HCT116 (cell line): ENCODE measurements around the gene SERTM1. TPM values are rescaled to one million over a fixed set of nuclear protein-coding genes. Genes with fewer than 3 reads are reported as not detected.

Source experiments
- ATAC-seq: fragments of 200-7000 bp; cut with Tn5 transposase; 2 replicates; pipeline ENCODE4 v1.9.1; 2020; ENCODE audit warnings: mild to moderate bottlenecking, moderate library complexity
- BruUV-seq: library from RNA; stranded (reverse); fragments of 400-500 nt; replicated peaks from 2 replicates; lab custom pipeline; 2021; lab: Mats Ljungman, UMichigan
- CTCF ChIA-PET: fragments of 300-600 bp; sonication (Branson Sonifier 250); formaldehyde crosslinking; loops from one replicate; lab custom pipeline; 2021; ENCODE audit warnings: antibody characterized with exemption; lab: Charles Lee
- POLR2A ChIA-PET: fragments of 300-600, 350-600 bp; sonication (Branson Sonifier 250); formaldehyde crosslinking; loops from one replicate; lab custom pipeline; 2021; ENCODE audit warnings: antibody characterized with exemption; lab: Charles Lee
- RAD21 ChIA-PET, 2 experiments: fragments of 300-600 bp; sonication (Branson Sonifier 250); formaldehyde crosslinking; loops; one replicate each; lab custom pipeline; 2023; ENCODE audit warnings: low total read pairs in 2 of 2; ENCODE audit not compliant: uncharacterized antibody in 2 of 2, unreplicated experiment in 2 of 2, low non-redundant PET in 1 of 2; lab: Charles Lee
- DNase-seq: peaks from one replicate; pipeline ENCODE4 v3.0.0-alpha.2; 2010; ENCODE audit warnings: low read depth, low spot score
- H2AFZ ChIP-seq: fragments of 200-600 bp; shearing (Covaris generic), sonication (generic); 2 replicates; pipeline ENCODE4 v1.6.1; 2017; ENCODE audit warnings: low read depth, mixed run types, mixed read lengths, antibody characterized with exemption, low read length; ENCODE audit not compliant: poor library complexity, severe bottlenecking
- H3K27ac ChIP-seq: 2 replicates; pipeline ENCODE4 v1.5.1; 2012; ENCODE audit warnings: low read depth, low read length
- H3K27me3 ChIP-seq: fragments of 200-600 bp; sonication (generic); 2 replicates; pipeline ENCODE4 v1.6.1; 2016; ENCODE audit warnings: mixed run types, low read length, mixed read lengths; ENCODE audit not compliant: insufficient read depth
- H3K36me3 ChIP-seq, 2 experiments: fragments of 200-500 bp in 1 of 2; fragments of 200-600 bp in 1 of 2; sonication (Bioruptor generic) in 1 of 2; sonication (generic) in 1 of 2; 2 replicates each; pipeline versions ENCODE4 v1.5.1 to v1.6.1; 2014 to 2016; ENCODE audit warnings: low read length in 2 of 2, inconsistent platforms in 1 of 2, mixed read lengths in 1 of 2, mixed run types in 1 of 2; ENCODE audit not compliant: insufficient read depth in 2 of 2, control insufficient read depth in 1 of 2
- H3K4me1 ChIP-seq, 2 experiments: fragments of 200-600 bp in 1 of 2; sonication (generic) in 1 of 2; 2 replicates each; pipeline versions ENCODE4 v1.5.1 to v1.6.1; 2012 to 2017; ENCODE audit warnings: low read length in 2 of 2, inconsistent platforms in 1 of 2, mild to moderate bottlenecking in 1 of 2, mixed read lengths in 1 of 2, mixed run types in 1 of 2, moderate library complexity in 1 of 2; ENCODE audit not compliant: insufficient read depth in 2 of 2, control insufficient read depth in 1 of 2
- H3K4me2 ChIP-seq: fragments of 200-600 bp; sonication (generic); 2 replicates; pipeline ENCODE4 v1.6.1; 2017; ENCODE audit warnings: mixed run types, low read length, mixed read lengths
- H3K4me3 ChIP-seq, 2 experiments: fragments of 200-600 bp in 1 of 2; sonication (generic) in 1 of 2; replicated peaks in 1 of 2; 2 replicates each; pipeline ENCODE4 v1.5.1; 2011 to 2016; ENCODE audit warnings: low read length in 2 of 2, control low read depth in 1 of 2, low read depth in 1 of 2, mild to moderate bottlenecking in 1 of 2, mixed read lengths in 1 of 2, mixed run types in 1 of 2
- H3K79me2 ChIP-seq: fragments of 200-600 bp; sonication (generic); 2 replicates; pipeline ENCODE4 v1.6.1; 2017; ENCODE audit warnings: mild to moderate bottlenecking, mixed run types, low read length, moderate library complexity, mixed read lengths; ENCODE audit not compliant: insufficient read depth
- H3K9ac ChIP-seq: fragments of 200-600 bp; sonication (generic); 2 replicates; pipeline ENCODE4 v1.6.1; 2016; ENCODE audit warnings: low read length, mixed read lengths
- H3K9me2 ChIP-seq: fragments of 200-600 bp; sonication (generic), shearing (Covaris generic); 2 replicates; pipeline ENCODE4 v1.6.1; 2017; ENCODE audit warnings: mixed run types, mild to moderate bottlenecking, moderate library complexity; ENCODE audit not compliant: insufficient read depth
- H3K9me3 ChIP-seq, 2 experiments: fragments of 200-500 bp in 1 of 2; fragments of 200-600 bp in 1 of 2; sonication (Bioruptor generic) in 1 of 2; sonication (generic) in 1 of 2; 2 replicates each; pipeline ENCODE4 v1.6.1; 2014 to 2017; ENCODE audit warnings: low read length in 2 of 2, mixed read lengths in 2 of 2, inconsistent platforms in 1 of 2, low read depth in 1 of 2, mild to moderate bottlenecking in 1 of 2, mixed run types in 1 of 2, moderate library complexity in 1 of 2; ENCODE audit not compliant: control insufficient read depth in 1 of 2, insufficient read depth in 1 of 2
- H4K20me1 ChIP-seq: fragments of 200-600 bp; sonication (generic), shearing (Covaris generic); 2 replicates; pipeline ENCODE4 v1.6.1; 2017; ENCODE audit warnings: mixed run types, mild to moderate bottlenecking, moderate library complexity; ENCODE audit not compliant: insufficient read depth
- CTCF ChIP-seq, 3 experiments: fragments of 200-600 bp in 1 of 3; sonication (generic) in 1 of 3; IDR thresholded peaks in 2 of 3; conservative IDR thresholded peaks in 1 of 3; 2 replicates each; pipeline ENCODE4 v1.5.1; 2012 to 2017; ENCODE audit warnings: low read depth in 2 of 3, low read length in 2 of 3, antibody characterized with exemption in 1 of 3, borderline replicate concordance in 1 of 3, control low read depth in 1 of 3, mild to moderate bottlenecking in 1 of 3, mixed read lengths in 1 of 3, mixed run types in 1 of 3, moderate library complexity in 1 of 3; ENCODE audit not compliant: insufficient read depth in 1 of 3
- ELF1 ChIP-seq: IDR thresholded peaks from 2 replicates; pipeline ENCODE4 v1.6.1; 2012; ENCODE audit warnings: low read depth, borderline replicate concordance
- EZH2 ChIP-seq: fragments of 200-600 bp; sonication (generic); IDR thresholded peaks from 2 replicates; pipeline ENCODE4 v1.6.1; 2017; ENCODE audit warnings: antibody characterized with exemption, mixed run types
- JUND ChIP-seq: IDR thresholded peaks from 2 replicates; pipeline ENCODE4 v1.6.1; 2012
- POLR2A ChIP-seq: IDR thresholded peaks from 2 replicates; pipeline ENCODE4 v1.7.0; 2011; ENCODE audit warnings: borderline replicate concordance; ENCODE audit not compliant: insufficient read depth, insufficient read length; ENCODE audit errors: extremely low read depth
- POLR2AphosphoS5 ChIP-seq: IDR thresholded peaks from 2 replicates; pipeline ENCODE4 v1.6.1; 2011; ENCODE audit warnings: mild to moderate bottlenecking, low read depth, low read length, moderate library complexity
- RAD21 ChIP-seq: IDR thresholded peaks from 2 replicates; pipeline ENCODE4 v1.6.1; 2012; ENCODE audit warnings: low read depth, mild to moderate bottlenecking
- REST ChIP-seq: IDR thresholded peaks from 2 replicates; pipeline ENCODE4 v1.6.1; 2012; ENCODE audit warnings: low read depth
- ZFX ChIP-seq: fragments of 450-650 bp; IDR thresholded peaks from 2 replicates; pipeline ENCODE4 v1.6.1; 2017
- intact Hi-C: fragments of 100-400 bp; cut with micrococcal nuclease; formaldehyde crosslinking; loops from 2 replicates; pipeline ENCODE4 v1.10.0; 2022
- total RNA-seq: library from RNA; stranded (reverse); gene quantifications from one replicate; pipeline ENCODE4 v1.2.1, GENCODE V29; 2021; ENCODE audit not compliant: unreplicated experiment

Gene SERTM1
- total RNA-seq, 1 experiment from 2014 or later = not detected

GRCh38 chr13:36681894-36682624 lies 8.2 kb downstream of the SERTM1 start:
- Histone ChIP-seq H3K79me2 (no peaks in the 10 kb centered on the region), H3K4me1 (no peaks in the 10 kb centered on the region), H3K9me3 (no peaks in the 10 kb centered on the region), H3K4me3 (no peak overlapping the region), H3K27me3 (peaks cover 24% of the 10 kb centered on the region), H3K36me3 (no peaks in the 10 kb centered on the region), H2AFZ (no peak overlapping the region), H4K20me1 (no peaks in the 10 kb centered on the region), H3K27ac (no peak overlapping the region), H3K9me2 (no peaks in the 10 kb centered on the region), H3K4me2 (no peak overlapping the region), H3K9ac (no peak overlapping the region)
- intact Hi-C loops = no loop called here
- POLR2A ChIA-PET = no interaction called here
- CTCF ChIA-PET = no interaction called here
- ATAC-seq (no peak), DNase-seq (no peak)
- no TSS peak for BruUV-seq
- RAD21 ChIA-PET = no interaction called here
- TF ChIP-seq EZH2 (no peak), POLR2A (no peak), REST (no peak), RAD21 (no peak), JUND (no peak), ELF1 (no peak), POLR2AphosphoS5 (no peak), CTCF (IDR thresholded peaks at IDR 0.05 in 2 of 3, conservative IDR thresholded peaks at IDR 0.05 in 1 of 3; ENCODE audit: borderline replicate concordance in 1 of 3, insufficient read depth in 1 of 3, low read depth in 2 of 3, low read length in 2 of 3) (no peak), ZFX (no peak)
